GM21529 (cell line): ENCODE measurements around the gene PTPDC1.
"Not testable (repeated sequence)": the region's sequence is repeated elsewhere in the genome, so short reads cannot be mapped to it uniquely, and the experiment has no call there.

Experiments
- ATAC-seq: cut with Tn5 transposase; IDR thresholded peaks from one replicate; pipeline ENCODE4 v1.9.1; 2021; ENCODE audit not compliant: unreplicated experiment

The PTPDC1 gene

DNA sequence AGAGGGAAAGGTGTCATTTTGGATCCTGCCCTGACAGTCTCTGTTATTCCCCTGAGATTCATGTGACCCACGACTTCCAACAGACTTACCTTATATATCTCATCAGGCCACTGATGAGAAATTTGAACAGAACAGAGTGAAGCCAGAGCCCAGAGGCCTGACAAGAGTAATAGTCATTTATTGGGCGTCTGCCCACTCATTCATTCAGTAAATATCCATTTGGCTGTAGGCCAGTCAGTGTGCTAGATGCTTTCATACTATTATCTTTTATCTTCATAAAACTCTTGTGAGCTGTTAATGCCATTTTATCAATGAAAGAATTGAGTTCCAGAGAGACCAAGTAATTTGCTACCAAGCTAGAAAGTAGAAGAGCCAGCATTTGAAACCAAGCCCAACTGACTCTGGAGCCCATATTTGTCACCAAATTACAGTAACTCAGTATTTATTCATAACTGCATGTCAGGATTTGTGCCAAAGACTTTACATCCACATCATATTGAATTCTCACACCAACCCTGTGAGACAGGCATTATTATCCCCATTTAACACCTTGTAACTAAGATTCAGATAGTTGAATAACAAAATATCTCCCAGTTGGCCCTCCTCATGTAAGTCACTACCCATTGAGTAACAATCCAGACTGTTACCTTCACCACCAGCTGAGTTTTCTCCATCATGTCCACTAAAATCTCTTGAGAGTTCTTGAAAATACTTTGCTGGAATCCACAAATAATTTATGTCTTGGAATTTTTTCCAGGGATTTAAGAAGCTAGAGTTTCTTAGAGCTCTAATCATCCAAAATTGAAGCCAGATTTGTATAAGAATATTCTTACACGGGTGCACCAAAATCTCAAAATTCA, 2.5 kb downstream of the PTPDC1 start:
- ATAC-seq, result no peak

DNA sequence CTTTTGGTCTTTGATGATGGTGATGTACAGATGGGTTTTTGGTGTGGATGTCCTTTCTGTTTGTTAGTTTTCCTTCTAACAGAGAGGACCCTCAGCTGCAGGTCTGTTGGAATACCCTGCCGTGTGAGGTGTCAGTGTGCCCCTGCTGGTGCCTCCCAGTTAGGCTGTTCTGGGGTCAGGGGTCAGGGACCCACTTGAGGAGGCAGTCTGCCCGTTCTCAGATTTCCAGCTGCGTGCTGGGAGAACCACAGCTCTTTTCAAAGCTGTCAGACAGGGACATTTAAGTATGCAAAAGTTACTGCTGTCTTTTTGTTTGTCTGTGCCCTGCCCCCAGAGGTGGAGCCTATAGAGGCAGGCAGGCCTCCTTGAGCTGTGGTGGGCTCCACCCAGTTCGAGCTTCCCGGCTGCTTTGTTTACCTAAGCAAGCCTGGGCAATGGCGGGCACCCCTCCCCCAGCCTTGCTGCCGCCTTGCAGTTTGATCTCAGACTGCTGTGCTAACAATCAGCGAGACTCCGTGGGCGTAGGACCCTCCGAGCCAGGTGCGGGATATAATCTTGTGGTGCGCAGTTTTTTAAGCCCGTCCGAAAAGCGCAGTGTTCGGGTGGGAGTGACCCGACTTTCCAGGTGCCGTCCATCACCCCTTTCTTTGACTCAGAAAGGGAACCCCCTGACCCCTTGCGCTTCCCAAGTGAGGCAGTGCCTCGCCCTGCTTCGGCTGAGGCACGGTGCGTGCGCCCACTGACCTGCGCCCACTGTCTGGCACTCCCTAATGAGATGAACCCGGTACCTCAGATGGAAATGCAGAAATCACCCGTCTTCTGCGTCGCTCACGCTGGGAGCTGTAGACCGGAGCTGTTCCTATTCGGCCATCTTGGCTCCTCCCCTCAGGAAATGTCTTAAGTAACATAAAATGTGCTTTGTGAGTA, 10.2 kb downstream of the PTPDC1 start:
- ATAC-seq, result not testable (repeated sequence)

GRCh38 chr9:94096819-94097577, 12.7 kb downstream of the PTPDC1 start:
- ATAC-seq, result no peak

- ATAC-seq, result no peak
Observed at GRCh38 chr9:94097788-94098414, 13.6 kb downstream of the PTPDC1 start.

GRCh38 chr9:94100152-94100879, 16.1 kb downstream of the PTPDC1 start:
- no peak for ATAC-seq

- no peak for ATAC-seq
Observed at GRCh38 chr9:94101162-94101853, 17.0 kb downstream of the PTPDC1 start.

- ATAC-seq, result no peak
Observed at GRCh38 chr9:94108584-94108983, 24.3 kb downstream of the PTPDC1 start.

DNA sequence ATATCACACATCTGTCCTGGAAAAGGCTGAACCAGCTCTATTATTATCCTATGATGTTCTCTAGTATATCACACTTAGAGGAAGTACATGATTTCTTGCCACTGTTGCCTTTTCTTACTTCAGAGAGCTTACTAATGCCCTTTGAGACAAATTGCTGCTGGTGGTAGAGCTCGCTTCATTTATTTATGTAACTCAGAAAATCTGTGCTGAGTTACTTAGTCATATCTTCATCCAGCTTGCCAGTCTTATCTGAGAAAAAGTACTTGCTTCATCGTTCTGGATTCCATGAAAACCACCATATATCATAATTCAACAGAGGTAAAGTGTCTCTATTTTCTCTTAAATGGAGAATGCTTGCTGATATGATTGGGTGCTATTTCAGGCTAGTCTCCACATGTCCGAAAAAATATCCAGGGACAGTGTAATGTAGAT, 26.6 kb downstream of the PTPDC1 start:
- no peak for ATAC-seq

DNA sequence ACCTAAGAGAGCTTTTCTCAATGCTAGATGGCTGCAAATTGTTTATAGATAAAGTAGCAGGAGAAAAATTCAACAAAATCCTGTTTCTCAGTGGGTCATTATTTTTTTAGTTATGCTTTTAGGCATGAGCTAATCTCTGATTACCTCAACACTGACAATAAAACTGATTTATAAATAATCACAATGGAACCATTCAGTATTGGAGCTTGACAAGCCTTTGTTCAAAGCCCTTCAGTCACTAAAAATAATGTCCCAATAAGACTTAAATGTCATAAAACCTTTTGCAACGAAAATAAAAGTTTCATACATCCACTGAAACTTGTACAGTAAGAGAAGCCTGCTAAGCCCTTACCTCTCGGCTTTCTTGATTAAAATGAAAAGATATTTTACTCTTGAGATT, 27.2 kb downstream of the PTPDC1 start:
- ATAC-seq, result no peak

DNA sequence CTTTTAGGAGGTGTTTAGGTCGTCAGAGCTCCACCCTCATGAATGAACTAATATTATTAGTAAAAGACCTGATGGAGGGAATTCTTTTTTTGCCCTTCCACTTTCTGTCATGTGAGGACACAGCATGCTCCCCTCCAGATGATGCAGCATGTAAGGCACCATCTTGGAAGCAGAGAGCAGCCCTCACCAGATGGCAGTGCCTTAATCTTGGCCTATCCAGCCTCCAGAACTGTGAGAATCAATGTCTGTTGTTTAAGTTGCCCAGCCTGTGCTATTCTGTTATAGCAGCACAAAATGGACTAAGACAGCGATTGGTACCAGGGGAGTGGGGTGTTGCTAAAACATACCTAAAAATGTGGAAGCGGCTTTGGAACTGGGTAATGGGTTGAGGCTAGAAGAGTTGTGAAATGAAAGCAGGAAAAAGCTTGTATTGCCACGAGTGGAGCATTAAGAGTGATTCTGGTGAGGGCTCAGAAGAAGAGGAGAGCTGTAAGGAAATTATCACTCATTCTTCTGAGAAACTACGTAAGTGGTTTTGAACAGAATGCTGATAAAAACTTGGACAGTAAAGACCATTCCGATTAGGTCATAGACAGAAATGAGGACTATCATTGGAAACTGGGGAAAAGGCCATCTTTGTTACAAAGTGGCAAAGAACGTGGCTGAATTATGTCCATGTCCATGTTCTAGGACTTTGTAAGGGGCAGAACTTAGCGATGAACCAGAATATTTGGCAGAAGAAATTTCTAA, 28.6 kb downstream of the PTPDC1 start:
- no peak for ATAC-seq

- not testable (repeated sequence) for ATAC-seq
Observed at GRCh38 chr9:94120088-94120487, 35.8 kb downstream of the PTPDC1 start.

- no peak for ATAC-seq
Observed at GRCh38 chr9:94120854-94121376, 36.7 kb downstream of the PTPDC1 start.

DNA sequence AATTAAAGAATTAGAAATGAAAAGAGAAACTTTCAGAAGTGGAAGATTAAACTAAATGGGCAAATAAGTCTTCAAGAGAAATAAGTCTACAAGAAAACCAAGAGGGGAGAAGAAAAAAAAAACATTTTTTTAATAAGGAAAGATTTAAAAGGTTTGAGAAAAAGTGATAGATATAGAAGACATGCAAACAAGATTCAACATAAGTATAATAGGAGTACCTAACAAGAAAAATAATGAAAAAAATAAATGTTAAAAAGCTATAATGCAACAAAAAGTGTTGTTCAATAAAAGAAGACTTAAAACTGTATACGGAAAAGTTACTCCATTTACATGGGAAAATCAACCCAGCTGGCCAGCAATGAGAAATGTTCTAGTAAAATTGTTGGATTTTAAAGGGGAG, 42.6 kb downstream of the PTPDC1 start:
- ATAC-seq, result no peak

- ATAC-seq, result no peak
Observed at GRCh38 chr9:94127806-94128205, 43.5 kb downstream of the PTPDC1 start.

GRCh38 chr9:94128580-94128979, 44.3 kb downstream of the PTPDC1 start:
- no peak for ATAC-seq

GRCh38 chr9:94134629-94135028, 50.4 kb downstream of the PTPDC1 start:
- no peak for ATAC-seq

GRCh38 chr9:94135222-94135621, 51.0 kb downstream of the PTPDC1 start:
- ATAC-seq, result no peak

- no peak for ATAC-seq
Observed at GRCh38 chr9:94139672-94140417, 55.6 kb downstream of the PTPDC1 start.
